CD4-positive, alpha-beta T cell treated with Interleukin-17A for 1 hour (primary cell): ENCODE results near the gene KLF6.
A peak's percentile ranks its signal among the peaks of the same experiment; 100 is the strongest.

Experiments used
- DNase-seq: peaks from one replicate; pipeline ENCODE4 v3.0.0-alpha.2; 2020

KLF6 gene

DNA sequence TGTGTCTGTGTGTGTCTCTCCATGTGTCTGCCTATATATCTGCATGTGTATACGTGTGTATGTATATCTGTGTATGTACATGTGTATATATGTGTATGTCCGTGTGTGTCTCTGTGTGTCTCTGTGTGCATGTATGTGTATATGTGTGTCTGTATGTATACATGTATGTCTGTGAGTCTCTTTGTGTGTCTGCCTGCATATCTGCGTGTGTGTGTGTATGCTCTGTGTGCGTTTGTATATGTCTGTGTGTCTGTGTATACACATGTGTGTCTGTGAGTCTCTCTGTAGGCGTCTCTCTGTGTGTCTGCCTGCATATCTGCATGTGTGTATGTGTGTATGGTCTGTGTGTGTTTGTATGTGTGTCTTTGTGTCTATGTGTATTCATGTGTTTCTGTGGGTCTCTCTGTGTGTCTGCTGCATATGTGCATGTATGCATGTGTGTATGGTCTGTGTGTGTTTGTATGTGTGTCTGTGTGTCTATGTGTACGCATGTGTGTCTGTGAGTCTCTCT lies 23.7 kb upstream of the KLF6 start:
- peak; percentile 31 for DNase-seq

DNA sequence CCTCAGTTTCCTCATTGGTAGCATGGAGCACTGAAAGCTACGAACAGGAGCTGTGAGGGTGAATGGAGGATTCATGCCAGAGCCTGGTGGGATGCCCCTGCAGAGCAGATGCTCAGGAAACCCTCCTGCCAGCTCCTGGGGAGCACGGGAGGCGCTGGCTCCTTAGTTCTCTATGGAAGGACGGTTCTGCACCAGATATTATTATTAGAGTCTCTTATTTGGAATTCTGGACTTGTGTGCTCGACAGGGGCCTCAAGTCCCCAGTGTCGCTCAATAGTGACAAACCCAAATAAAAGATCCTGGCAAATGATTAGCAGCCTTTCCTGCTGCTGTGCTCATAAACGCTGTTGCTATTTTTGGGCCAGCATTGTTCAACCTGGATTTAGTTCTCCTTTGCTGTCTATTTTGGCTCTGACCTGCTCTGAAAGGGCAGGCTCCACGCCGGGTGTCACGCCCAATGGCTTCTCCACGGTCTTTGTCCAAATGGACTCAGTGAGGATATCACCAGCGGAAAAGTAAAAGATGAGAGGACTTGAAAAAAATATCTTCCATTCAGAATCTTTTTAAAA lies 23.0 kb upstream of the KLF6 start:
- peak; percentile 29 for DNase-seq

DNA sequence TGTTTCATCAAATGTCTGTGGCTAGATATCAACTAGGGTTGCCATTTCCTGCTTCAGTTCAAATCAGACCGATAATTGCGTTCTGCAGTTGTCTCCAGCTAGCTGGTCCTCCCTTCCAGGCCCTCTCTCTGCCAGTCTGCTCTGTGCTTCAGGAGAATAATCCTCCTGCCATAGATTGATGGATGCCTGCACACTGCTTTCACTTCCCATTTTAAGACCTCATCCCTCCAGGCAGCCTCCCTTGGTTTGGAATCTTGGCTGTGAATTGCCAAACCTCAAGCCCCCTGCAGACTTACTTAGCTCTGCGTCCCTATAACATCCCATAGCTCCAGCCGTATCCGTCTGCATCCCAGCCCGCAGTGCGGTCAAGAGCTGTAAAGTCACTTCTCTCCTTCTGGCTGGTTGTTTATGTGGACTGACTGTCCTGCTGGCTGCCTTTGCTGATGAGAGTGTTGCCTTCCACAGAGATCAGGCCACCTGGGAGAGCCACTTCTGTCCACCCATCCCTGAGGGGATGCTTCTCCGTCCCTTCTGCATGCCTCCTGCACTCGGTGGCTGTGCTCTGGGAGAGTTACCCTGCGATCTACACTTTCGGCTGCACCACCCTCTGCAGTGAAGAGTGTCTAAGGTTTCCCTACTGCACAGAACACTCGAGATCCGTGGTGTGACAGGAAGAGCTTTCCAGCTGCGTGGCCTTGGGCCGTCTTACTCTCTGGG lies 22.4 kb upstream of the KLF6 start:
- DNase-seq = peak; percentile 58

DNA sequence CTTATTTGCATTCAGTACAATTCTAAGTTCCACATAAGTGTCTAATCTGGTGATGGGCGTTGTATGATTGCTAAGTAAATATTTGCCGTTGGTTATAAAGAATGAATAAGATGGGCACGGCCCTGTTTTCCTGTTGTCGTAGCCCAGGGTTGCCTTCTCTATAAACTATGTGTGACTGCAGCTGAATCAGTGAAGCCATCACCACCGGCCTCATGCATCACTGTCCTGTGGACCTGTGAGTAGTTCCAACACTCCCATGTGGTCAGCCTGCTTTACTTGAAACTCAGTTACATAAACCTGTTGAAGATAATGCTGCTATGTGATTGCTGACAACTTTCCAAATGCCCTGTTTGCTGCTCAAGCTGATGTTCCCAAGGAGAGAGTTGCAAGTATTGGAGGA lies 21.6 kb upstream of the KLF6 start:
- peak; percentile 63 for DNase-seq

DNA sequence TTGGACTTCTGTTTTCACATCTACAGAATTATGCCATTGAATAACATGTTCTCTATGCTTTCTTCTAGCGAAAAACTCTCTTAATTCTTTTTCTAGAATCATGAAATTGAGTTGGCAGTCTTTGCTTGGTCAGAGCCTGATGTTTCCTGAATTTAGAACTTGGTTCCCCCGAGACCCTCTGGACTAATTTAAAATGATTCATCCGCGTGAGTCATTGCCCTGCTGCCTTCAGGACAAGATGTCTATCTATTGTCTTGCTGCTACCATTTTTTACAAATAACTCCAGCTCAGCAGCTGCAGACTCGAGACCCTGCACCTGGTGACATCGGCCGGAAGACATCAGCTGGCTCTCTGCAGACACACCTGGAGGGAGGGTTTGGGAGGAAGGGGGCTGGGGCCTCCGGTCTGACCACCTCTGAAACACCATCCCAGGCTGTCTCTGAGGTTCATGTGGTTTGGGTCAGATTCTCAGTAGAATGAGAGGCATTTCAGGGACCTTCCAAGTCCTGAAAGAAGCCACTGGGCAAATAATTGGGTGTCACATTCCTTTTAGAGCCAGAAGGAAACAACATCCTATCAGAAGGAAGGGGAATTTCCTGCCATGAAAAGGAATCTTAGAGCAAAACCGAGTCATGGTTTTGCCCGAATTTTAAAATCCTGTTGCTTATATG lies 20.9 kb upstream of the KLF6 start:
- peak; percentile 82 for DNase-seq

DNA sequence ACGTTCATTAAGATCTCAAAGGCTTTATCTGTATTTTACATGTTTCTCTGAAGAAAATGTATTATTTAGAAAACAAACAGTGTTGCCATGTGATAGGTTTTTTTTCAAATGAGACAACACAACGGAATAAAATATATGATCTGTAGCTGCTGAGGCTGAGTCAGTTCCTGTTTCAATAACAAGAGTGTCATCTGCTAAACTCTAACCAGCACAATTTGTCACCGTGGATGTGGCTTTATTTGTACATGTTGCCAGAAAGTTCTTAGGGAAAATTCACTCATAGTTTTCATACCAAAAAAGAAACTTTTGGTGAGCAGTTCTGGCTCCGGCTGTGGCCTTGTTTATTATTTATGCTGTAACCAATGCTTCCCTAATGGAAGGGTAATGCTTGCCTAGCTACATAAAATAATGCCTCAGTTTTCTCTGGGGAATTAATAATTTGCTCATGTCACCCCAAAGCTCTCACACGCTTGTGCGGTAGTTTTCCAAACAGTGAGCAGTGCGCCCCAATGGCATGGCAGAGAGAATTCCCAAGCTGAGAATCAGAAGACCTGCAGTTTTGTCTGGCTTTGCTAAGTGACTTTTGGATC lies 20.3 kb upstream of the KLF6 start:
- DNase-seq = peak; percentile 97

DNA sequence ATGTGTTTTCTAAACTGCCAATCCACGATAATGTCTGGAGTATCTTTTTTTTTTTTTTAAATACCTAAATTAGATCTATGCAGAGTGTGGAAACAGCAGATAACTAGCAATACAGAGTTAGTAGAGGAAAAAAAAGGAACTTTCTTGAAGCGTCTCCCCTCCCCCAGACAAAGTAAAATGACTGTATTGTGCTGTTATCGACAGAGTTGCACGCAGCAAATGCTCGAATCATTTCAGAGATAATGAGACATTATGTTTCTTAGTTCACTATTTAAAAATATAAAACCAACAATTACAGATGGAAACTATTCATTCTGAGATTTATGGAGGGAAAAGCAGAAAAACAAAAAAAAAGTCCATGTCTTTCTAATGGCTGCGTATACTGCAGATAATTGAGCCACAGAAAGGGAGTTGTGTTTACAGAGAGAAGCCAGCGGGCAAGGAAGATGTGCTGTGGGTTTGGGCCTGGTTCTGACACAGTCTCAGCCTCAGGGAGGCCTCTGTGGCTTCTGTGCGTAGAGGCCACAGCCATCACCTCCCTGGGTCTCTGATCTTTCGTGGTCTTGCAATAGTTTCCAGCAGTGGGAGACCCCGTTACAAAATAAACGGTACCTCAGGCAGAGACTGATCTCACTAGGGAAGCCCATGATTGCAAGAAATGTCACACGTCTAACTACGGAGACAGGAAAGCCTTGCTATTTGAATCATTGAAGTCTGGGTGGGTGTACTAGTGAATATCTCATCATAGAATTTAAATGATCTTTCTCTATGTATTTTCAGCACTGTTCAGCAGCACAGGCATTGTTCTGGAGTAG lies 19.1 kb upstream of the KLF6 start:
- DNase-seq = peak; percentile 86

DNA sequence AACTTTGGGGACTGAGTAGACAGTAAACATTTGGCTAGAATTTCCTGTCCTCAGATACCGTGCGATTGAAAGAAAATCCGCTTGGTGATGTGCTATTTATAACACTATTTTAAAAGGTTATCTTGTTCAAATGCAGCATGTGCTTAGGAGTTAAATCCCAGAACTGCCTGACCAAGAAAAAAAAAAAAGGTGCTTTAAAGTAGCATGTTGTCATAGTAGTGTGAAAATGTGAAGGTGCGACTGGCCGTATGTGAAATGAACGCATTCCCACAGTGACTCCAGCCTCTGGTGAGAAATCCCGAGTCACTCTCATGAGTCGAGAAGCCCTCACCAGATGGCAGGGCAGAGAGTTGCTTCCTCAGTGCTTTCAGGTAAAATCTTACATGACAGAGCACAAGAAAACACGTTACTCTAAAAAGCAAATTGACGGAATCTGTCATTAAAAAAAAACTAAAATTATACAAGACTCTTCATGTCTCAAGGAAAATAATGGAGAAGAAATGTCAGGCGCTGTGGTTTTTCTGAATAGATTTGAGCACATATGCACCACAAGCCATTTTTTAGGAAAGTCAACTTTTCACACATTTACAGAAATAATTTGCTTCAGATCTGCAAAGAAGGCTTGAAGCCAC lies 18.4 kb upstream of the KLF6 start:
- peak; percentile 57 for DNase-seq

DNA sequence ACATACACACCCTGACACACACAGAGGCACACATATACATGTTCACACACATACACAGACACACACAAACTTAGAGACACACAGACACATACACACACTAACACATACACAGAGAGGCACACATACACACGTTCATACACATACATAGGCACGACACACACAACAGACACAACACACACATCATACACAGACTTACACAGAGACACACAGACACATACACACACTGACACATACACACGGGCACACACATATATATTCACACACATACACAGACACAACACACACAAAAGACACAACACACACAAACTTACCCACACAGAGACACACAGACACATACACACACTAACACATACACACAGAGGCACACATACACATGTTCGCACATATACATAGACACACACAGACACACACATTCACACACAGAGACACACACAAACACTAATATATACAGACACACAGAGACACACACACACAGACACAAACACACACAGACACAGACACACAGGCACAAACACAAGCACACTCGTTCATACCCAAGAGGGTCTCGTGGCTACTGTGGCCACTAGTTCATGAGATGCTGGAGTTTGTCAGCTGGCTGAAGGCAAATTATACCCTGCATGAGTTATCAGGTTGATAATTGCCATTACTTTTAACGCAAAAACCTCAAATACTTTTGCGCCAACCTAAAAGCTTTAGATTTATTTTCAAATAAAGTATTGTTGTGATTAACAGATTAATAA lies 17.7 kb upstream of the KLF6 start:
- no peak for DNase-seq

DNA sequence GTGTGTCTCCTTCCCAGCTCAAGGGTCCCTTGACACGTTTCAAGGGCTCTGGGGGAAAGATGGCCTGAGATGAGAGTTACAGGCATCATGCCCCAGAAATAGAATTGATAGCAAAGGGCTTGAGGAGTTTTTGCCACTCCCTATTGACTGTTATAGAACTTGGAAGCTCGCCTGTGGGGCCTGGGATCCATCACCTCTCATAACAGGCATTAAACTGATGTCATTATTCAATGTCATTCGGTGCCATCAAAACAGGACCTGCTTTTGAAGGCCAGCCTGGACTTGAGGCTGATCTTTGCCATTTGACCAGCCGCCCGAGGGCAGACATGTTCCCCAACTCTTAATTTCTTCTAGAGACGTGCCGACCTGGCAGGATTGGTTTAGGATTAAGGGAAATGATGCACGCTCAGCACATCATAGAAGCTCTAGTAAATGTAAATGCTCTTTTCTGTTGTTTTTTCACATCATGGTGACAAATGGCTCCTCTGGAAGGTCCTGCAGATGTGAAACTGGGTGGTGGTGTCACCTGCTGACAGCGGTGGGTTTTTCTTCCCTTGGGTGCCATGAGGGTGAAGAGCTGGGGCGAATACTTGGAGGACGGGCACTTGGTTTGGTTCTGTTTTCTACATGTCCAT lies 16.7 kb upstream of the KLF6 start:
- no peak for DNase-seq

DNA sequence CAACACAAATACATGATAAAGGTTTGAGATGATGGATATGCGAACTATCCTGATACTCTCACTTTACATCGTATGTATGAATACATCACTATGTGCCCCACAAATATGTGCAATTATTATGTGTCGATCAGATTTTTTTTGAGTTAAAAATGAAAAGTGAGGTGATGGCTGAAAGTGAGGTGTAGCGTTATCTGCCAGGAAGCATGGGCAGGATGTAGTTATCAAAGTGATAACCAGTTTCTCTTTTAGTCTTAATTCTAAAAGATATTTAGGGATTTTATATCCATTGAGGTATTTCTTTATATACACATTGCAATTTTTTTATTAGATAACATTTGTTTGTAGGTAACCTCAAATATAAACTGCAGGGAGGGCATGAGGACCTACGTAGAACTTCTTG lies 15.6 kb upstream of the KLF6 start:
- peak; percentile 49 for DNase-seq

DNA sequence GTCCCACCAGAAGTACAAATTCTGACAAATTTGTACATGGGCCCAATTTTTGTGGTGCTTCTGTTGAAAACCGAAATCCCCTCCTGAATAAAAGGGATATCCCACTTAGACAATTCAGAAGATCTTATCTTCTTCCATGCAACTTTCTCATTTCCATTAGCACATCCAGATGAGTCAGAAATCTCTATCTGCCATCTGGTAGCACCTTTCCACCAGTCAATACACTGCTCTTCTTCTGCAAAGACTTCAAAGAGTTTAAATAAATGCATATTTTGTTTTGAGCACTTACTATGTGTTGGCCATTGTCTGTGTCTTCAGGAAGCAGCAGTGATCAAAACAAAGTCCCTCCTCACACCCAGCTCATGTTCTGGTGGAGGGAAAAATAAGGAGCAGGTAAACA lies 12.7 kb upstream of the KLF6 start:
- DNase-seq = no peak

DNA sequence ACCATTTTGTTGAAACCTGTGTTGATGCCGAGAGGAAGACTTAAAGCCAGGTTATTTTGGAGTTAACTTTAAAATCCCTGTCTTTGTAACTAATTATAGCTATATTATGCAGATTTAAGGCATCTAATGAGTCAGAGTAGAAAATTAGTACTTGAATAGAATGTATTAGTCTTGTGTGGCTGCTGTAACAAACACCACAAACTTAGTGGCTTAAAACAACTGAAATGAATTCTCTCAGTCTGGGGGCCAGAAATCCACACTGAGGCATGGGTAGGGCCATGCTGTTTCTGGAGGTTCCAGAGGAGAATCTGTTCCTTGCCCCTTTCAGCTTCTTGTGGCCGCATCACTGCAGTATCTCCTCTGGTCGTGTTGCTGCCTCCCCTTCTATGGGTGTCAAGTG lies 8.5 kb upstream of the KLF6 start:
- no peak for DNase-seq

DNA sequence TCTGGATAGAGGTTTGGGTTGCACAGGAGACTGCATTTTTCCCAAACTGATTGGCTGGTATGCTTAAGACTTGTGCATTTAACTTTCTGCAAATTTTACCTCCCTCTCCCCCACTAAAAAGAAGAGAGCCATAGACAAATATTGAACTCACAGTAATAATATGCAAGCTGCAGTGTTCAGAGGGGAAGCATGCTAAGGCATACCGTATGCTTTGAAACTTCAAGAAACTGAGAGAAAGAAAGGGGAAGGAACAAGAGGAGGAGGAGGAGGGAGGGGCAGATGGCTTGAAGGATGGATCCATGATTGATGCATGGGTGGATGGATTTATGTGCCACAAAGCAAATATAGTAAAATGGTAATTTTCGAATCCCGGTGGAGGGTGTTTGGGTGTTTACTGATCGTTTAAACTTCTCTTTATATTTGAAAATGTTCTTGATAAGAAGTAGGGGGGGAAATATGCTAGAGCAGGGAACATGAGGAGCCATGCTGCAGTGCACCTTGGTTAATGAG lies 7.8 kb upstream of the KLF6 start:
- no peak for DNase-seq

DNA sequence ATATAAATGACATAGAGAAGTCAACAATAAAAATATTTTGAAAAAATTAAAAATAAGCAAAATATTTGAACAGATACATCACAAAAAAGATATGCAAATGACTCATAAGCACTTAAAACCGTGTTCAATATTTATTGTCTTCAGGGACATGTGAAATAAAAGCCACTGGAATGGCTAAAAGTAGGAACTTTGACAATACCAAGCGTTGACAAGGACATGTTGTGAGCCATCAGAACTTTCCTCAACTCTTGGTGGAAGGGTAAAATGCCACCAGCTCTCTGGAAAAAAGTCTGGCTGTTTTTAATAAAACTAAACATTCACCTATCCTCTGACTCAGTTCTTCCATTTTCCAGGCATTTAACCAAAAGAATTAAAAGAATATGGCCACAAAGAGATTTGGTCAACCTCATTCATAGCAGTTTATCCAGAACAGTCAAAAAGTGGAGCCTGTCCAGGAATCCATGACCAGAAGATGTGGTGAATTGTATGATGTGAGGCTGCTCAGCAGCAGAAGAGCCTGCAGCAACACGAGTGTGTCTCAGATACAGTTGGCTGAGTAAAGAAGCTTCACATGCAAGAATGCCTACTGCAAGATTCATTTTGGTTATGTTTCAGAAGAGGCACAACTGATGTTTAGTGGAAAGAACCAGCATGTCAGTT lies 7.1 kb upstream of the KLF6 start:
- no peak for DNase-seq

DNA sequence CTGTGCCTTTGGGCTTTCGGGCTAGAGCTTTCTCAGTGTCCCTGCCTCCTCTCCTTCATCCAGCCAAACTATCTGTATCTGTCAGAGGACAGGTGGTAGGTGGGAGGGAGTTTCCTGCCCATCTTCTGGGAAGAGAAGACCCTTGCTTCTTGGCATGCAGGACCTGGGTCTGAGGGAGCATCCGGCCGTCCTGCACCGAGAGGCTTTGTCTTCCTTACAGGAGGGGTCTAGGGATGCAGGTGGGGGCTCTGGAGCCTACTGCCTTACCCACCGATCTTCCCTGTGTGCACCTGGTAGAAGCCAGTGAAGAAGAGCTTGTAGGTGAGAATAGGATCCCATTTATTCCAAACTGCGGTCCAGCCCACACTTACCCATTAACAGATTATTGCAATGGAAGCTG lies 5.8 kb upstream of the KLF6 start:
- no peak for DNase-seq

DNA sequence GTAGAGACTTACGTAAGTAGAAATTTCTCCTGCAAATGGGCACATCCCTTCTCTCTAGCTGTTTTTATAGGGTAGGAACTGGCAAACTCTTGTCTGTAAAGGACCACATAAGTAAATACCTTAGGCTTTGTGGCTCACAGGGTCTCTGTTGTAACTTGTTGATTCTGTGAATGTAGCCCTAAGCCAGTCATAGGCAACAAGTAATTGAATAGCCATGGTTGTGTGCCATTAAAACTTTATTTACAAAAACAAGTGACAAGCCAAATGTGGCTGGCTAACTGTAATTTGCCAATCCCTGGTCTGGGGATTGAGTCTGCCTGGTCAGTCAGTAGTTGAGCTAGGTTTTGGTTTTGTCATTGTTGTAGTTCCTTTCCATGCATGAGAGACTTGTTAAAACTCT lies 5.3 kb upstream of the KLF6 start:
- DNase-seq = no peak

DNA sequence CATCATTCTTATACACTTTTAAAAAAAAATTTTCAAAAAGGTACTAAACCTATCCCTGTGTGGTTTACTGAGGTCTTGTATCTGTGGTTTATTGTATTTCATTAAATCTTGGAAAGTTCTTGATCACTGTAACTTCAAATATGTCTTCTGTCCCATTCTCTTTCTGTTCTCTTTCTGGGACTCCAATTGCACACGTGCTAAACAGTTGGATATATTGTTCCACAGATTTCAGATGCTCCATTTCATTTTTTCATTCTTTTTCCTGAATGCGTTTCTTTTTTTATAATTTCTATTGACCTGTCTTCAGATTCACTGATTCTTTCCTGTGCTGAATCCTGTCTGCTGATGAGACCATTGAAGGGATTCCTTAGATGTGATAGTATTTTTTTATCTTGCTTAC lies 4.6 kb upstream of the KLF6 start:
- no peak for DNase-seq

DNA sequence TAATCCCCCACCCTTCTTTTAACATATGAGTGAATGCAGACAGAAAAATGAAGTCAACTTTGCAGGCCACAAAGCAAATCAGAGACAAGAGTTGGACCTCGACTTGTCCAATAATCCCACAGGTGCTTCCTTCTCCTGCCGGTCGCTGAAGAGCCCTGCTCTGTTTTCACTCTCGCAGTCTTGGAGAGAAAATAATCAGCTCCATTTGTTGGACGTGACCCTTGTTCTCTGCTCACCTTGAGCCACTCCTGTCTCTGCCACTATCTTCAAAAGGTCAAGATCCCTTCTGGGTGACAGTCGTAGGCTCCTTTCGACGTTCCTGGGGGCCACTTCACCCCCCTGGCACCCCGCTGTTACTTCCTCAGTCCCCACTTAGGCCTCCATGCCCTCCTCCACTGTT lies 2.8 kb upstream of the KLF6 start:
- no peak for DNase-seq

DNA sequence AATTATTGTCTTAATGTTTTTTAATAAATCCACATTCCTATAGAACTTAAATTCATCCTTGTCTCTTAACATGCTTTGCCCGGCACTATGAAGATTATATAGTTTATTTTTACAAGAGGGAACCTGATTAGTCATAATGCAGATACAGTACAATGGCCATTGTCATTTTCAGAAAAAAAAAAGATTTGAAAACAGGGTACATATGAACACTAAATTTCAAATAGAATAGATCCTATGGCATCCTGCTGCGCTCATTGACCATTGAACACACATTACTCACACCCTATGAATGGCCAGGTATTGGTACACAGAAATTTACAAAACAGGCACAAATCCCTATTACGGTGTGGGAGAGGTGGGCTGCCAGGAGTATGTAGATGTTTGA lies 2.0 kb upstream of the KLF6 start:
- no peak for DNase-seq
